ENCODE results near the gene NXT1.

The NXT1 gene

DNA sequence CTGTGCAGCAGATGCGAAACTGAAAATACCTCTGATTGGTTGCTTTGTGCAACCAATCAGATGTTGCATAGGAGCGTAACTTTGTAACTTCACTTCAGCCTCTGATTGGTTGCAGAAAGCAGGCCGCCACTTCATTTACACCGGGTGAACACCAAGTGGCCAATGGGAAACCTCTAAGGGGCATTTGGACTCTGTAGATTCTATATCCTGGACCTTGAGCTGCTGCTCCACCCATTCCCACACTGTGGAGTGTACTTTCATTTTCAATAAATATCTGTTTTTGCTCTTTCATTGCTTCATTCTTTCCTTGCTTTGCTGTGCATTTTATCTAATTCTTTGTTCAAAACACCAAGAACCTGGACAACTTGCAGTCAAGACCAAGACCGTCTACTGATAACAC is 14.1 kb upstream of the NXT1 start:
- TF ChIP-seq, protein P1, sequence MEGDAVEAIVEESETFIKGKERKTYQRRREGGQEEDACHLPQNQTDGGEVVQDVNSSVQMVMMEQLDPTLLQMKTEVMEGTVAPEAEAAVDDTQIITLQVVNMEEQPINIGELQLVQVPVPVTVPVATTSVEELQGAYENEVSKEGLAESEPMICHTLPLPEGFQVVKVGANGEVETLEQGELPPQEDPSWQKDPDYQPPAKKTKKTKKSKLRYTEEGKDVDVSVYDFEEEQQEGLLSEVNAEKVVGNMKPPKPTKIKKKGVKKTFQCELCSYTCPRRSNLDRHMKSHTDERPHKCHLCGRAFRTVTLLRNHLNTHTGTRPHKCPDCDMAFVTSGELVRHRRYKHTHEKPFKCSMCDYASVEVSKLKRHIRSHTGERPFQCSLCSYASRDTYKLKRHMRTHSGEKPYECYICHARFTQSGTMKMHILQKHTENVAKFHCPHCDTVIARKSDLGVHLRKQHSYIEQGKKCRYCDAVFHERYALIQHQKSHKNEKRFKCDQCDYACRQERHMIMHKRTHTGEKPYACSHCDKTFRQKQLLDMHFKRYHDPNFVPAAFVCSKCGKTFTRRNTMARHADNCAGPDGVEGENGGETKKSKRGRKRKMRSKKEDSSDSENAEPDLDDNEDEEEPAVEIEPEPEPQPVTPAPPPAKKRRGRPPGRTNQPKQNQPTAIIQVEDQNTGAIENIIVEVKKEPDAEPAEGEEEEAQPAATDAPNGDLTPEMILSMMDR (IDR thresholded peaks at IDR 0.05; ENCODE audit: low read depth, low read length, missing control alignments) = no peak
- H3K4me3 ChIP-seq (replicated peaks; ENCODE audit: low read depth, low read length) = no peak overlapping the region
- no peak for DNase-seq (ENCODE audit: extremely low read depth, low read depth)

- H3K4me3 ChIP-seq (replicated peaks; ENCODE audit: low read depth, low read length) = no peak overlapping the region
- DNase-seq (ENCODE audit: extremely low read depth, low read depth) = no peak
- TF ChIP-seq, protein P1 (IDR thresholded peaks at IDR 0.05; ENCODE audit: low read depth, low read length, missing control alignments) = no peak
Observed at GRCh38 chr20:23337312-23337711, 13.3 kb upstream of the NXT1 start.

DNA sequence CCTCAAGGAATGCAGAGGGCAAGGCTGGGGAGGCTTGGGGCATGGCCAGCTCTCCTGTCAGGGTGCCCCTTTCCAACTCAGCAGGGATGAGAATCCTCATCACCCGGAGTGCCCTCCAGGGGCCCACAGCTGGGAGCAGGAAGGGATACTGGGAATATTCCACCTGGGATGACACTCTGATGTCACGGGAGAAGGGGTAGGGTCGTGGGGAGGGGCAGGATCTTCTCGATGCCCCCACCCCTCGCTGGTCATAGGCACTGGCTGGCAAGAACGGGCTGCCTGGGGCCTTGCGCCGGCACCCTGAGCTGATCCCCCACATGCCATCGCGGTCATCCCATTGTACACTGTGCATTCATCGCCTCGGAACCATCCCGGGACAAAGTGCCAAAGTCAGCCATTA is 10.6 kb upstream of the NXT1 start:
- no peak for DNase-seq (ENCODE audit: extremely low read depth, low read depth)
- TF ChIP-seq, protein P1 (IDR thresholded peaks at IDR 0.05; ENCODE audit: low read depth, low read length, missing control alignments) = no peak
- no peak overlapping the region for H3K4me3 ChIP-seq (replicated peaks; ENCODE audit: low read depth, low read length)

GRCh38 chr20:23340524-23340923 is 10.1 kb upstream of the NXT1 start:
- TF ChIP-seq, protein P1 (IDR thresholded peaks at IDR 0.05; ENCODE audit: low read depth, low read length, missing control alignments) = peak; percentile 37
- DNase-seq (ENCODE audit: extremely low read depth, low read depth) = no peak
- no peak overlapping the region for H3K4me3 ChIP-seq (replicated peaks; ENCODE audit: low read depth, low read length)

DNA sequence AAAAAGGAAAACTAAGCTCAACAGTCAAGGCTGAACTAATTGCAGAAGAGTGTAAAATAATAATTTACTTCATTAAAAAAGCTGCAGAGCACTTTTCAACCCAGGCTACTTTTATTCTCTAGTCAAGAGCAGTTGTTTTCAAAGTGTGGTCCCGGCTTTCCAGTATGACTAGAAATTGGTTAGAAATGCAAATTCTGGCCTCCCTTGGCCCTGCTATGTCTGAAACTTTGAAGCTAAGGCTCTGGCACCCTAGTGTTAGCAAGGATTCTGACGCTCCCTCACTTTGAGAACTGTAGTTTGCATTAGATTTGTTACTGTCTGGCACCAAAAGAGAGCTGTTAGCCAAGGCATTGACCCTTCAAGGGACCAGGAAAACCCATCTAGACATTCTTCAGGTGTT is 9.5 kb upstream of the NXT1 start:
- DNase-seq (ENCODE audit: extremely low read depth, low read depth) = no peak
- no peak overlapping the region for H3K4me3 ChIP-seq (replicated peaks; ENCODE audit: low read depth, low read length)
- TF ChIP-seq, protein P1 (IDR thresholded peaks at IDR 0.05; ENCODE audit: low read depth, low read length, missing control alignments) = no peak

- TF ChIP-seq, protein P1 (IDR thresholded peaks at IDR 0.05; ENCODE audit: low read depth, low read length, missing control alignments) = no peak
- no peak overlapping the region for H3K4me3 ChIP-seq (replicated peaks; ENCODE audit: low read depth, low read length)
- no peak for DNase-seq (ENCODE audit: extremely low read depth, low read depth)
Observed at GRCh38 chr20:23343590-23343989, 7.0 kb upstream of the NXT1 start.

GRCh38 chr20:23344336-23344735 is 6.3 kb upstream of the NXT1 start:
- no peak for DNase-seq (ENCODE audit: extremely low read depth, low read depth)
- TF ChIP-seq, protein P1 (IDR thresholded peaks at IDR 0.05; ENCODE audit: low read depth, low read length, missing control alignments) = no peak
- H3K4me3 ChIP-seq (replicated peaks; ENCODE audit: low read depth, low read length) = no peak overlapping the region
